A549 (cell line): ENCODE results near the gene MYT1. TPM values are rescaled to one million over a fixed set of nuclear protein-coding genes. Genes with fewer than 3 reads are reported as not detected.

Experiments
- ATAC-seq, 2 experiments: fragments of 200-7000 bp in 1 of 2; fragments of >200 bp in 1 of 2; cut with Nextera tagmentation in 1 of 2; cut with Tn5 transposase in 1 of 2; 3 replicates each; pipeline versions ENCODE4 v1.8.0 to v1.9.1; 2018 to 2020; ENCODE audit warnings: mild to moderate bottlenecking in 1 of 2, moderate library complexity in 1 of 2
- CTCF ChIA-PET: fragments of 300-600 bp; sonication (Branson Sonifier 250); formaldehyde crosslinking; extraction: SDS; loops from one replicate; lab custom pipeline; 2021; ENCODE audit warnings: antibody characterized with exemption, inconsistent platforms; lab: Yijun Ruan, JAX
- POLR2A ChIA-PET: fragments of 350-600 bp; formaldehyde crosslinking; extraction: SDS; loops from one replicate; lab custom pipeline; 2021; ENCODE audit warnings: antibody characterized with exemption, inconsistent platforms; lab: Yijun Ruan, JAX
- DNase-seq, 2 experiments: peaks; one replicate each; pipeline versions ENCODE4 v3.0.0 to v3.0.0-alpha.2; 2011 to 2016; ENCODE audit warnings: low read depth in 1 of 2, low spot score in 1 of 2
- FAIRE-seq: peaks from 2 replicates; lab custom pipeline; 2011; peaks lifted over from hg19 to GRCh38; lab: Jason Lieb, UNC
- H3K27ac ChIP-seq, 2 experiments: fragments of >200 bp; sonication (Bioruptor Twin); formaldehyde crosslinking; 3 replicates each; pipeline ENCODE4 v1.5.1; 2016 to 2017
- H3K4me1 ChIP-seq: fragments of >200 bp; sonication (Bioruptor Twin); formaldehyde crosslinking; 3 replicates; pipeline ENCODE4 v1.6.1; 2016
- H3K4me2 ChIP-seq: fragments of >200 bp; sonication (Bioruptor Twin); formaldehyde crosslinking; 3 replicates; pipeline ENCODE4 v1.6.1; 2016
- H3K4me3 ChIP-seq: fragments of >200 bp; sonication (Bioruptor Twin); formaldehyde crosslinking; 3 replicates; pipeline ENCODE4 v1.5.1; 2016
- H3K9me3 ChIP-seq: fragments of >200 bp; sonication (Bioruptor Twin); formaldehyde crosslinking; 3 replicates; pipeline ENCODE4 v1.6.1; 2016
- CEBPB ChIP-seq, 2 experiments: fragments of >200 bp in 1 of 2; sonication (Bioruptor Twin) in 1 of 2; formaldehyde crosslinking in 1 of 2; IDR thresholded peaks; 2 replicates each; pipeline ENCODE4 v1.6.1; 2012 to 2016
- CHD2 ChIP-seq: fragments of 150-350 bp; IDR thresholded peaks from 2 replicates; pipeline ENCODE4 v1.6.1; 2014; ENCODE audit warnings: low read length; ENCODE audit not compliant: partially characterized antibody
- EHF ChIP-seq: fragments of 250-450 bp; sonication (Bioruptor Pico); IDR thresholded peaks from 2 replicates; pipeline ENCODE4 v1.5.0; 2020; ENCODE audit warnings: mild to moderate bottlenecking
- FOSL2 ChIP-seq, 2 experiments: fragments of 450-650 bp in 1 of 2; fragments of >200 bp in 1 of 2; sonication (Bioruptor Twin) in 1 of 2; formaldehyde crosslinking; IDR thresholded peaks; 2 replicates each; pipeline versions ENCODE4 v1.5.0 to v1.6.1; 2016 to 2020; ENCODE audit warnings: mild to moderate bottlenecking in 1 of 2, moderate library complexity in 1 of 2
- FOXS1 ChIP-seq: fragments of 250-450 bp; sonication (Bioruptor Pico); IDR thresholded peaks from 2 replicates; pipeline ENCODE4 v1.5.0; 2020; ENCODE audit warnings: mild to moderate bottlenecking, moderate library complexity
- HDAC2 ChIP-seq: fragments of 200-600 bp; sonication (generic); IDR thresholded peaks from 2 replicates; pipeline ENCODE4 v1.6.1; 2016
- JUN ChIP-seq, 2 experiments: fragments of >200 bp; sonication (Bioruptor Twin); formaldehyde crosslinking; IDR thresholded peaks; 2 replicates in 1 of 2; 3 replicates in 1 of 2; pipeline ENCODE4 v1.6.1; 2016 to 2017
- KDM1A ChIP-seq: fragments of 200-600 bp; sonication (generic); IDR thresholded peaks from 2 replicates; pipeline ENCODE4 v1.6.1; 2016; ENCODE audit warnings: low read depth, mild to moderate bottlenecking
- KDM5A ChIP-seq: fragments of 200-600 bp; sonication (generic); IDR thresholded peaks from 2 replicates; pipeline ENCODE4 v1.6.1; 2016; ENCODE audit warnings: antibody characterized with exemption, mild to moderate bottlenecking
- MAZ ChIP-seq: fragments of 150-350 bp; IDR thresholded peaks from 2 replicates; pipeline ENCODE4 v1.6.1; 2014; ENCODE audit warnings: antibody characterized with exemption, low read depth, low read length, borderline replicate concordance
- NFE2L2 ChIP-seq: fragments of 150-350 bp; conservative IDR thresholded peaks from 2 replicates; pipeline ENCODE4 v1.6.1; 2014; ENCODE audit warnings: low read length
- NPAS2 ChIP-seq: fragments of 250-450 bp; sonication (Bioruptor Pico); IDR thresholded peaks from 2 replicates; pipeline ENCODE4 v1.8.0; 2022; ENCODE audit warnings: mild to moderate bottlenecking, moderate library complexity, borderline replicate concordance
- NR3C1 ChIP-seq: fragments of >200 bp; sonication (Bioruptor Twin); formaldehyde crosslinking; IDR thresholded peaks from 3 replicates; pipeline ENCODE4 v1.6.1; 2017
- RAD21 ChIP-seq, 2 experiments: fragments of >200 bp in 1 of 2; sonication (Bioruptor Twin) in 1 of 2; formaldehyde crosslinking in 1 of 2; IDR thresholded peaks in 1 of 2; conservative IDR thresholded peaks in 1 of 2; 2 replicates in 1 of 2; 3 replicates in 1 of 2; pipeline ENCODE4 v1.6.1; 2012 to 2018; ENCODE audit warnings: inconsistent platforms in 1 of 2
- SMC3 ChIP-seq: fragments of >200 bp; sonication (Bioruptor Twin); formaldehyde crosslinking; IDR thresholded peaks from 3 replicates; pipeline ENCODE4 v1.6.1; 2018; ENCODE audit warnings: inconsistent platforms
- ZSCAN20 ChIP-seq: fragments of 250-450 bp; sonication (Bioruptor Pico); IDR thresholded peaks from 2 replicates; pipeline ENCODE4 v1.8.0; 2022; ENCODE audit warnings: mild to moderate bottlenecking, moderate library complexity
- WGBS: methylation state at CpG from one replicate; pipeline ENCODE4 v1.1.6; 2017; ENCODE audit errors: missing lambda C conversion rate; 5-methylcytosine and 5-hydroxymethylcytosine counted together
- polyA plus RNA-seq, 4 experiments: library from polyadenylated mRNA; depleted of rRNA in 3 of 4; stranded (reverse); fragments of >200 nt; fragmentation: RNase III in 1 of 4; extraction: RNeasy Plus Mini Kit Qiagen cat#74134 plus additional on column Dnase treatment in 1 of 4; gene quantifications; 2 replicates in 3 of 4; 3 replicates in 1 of 4; pipeline ENCODE4 v1.2.3, GENCODE V29; 2011 to 2017
- TF ChIP-seq, protein P1 (sequence below): fragments of 200-600 bp; sonication (generic); IDR thresholded peaks from 2 replicates; pipeline ENCODE4 v1.6.1; 2016; ENCODE audit warnings: antibody characterized with exemption, mild to moderate bottlenecking, moderate library complexity
- TF ChIP-seq, protein P2 (sequence below): fragments of 450-650 bp; IDR thresholded peaks from 2 replicates; pipeline ENCODE4 v1.6.1; 2014; ENCODE audit warnings: antibody characterized with exemption
- TF ChIP-seq, protein P3 (sequence below): IDR thresholded peaks from 2 replicates; pipeline ENCODE4 v1.6.1; 2012
- TF ChIP-seq, protein P4 (sequence below): fragments of 250-450 bp; sonication (Bioruptor Pico); IDR thresholded peaks from 2 replicates; pipeline ENCODE4 v1.5.0; 2020; ENCODE audit warnings: low read depth, mild to moderate bottlenecking, moderate library complexity

MYT1 gene
- polyA plus RNA-seq, 2 of the 4 experiments (the other 2 are of a cell fraction): 0.21 to 0.22 TPM

DNA sequence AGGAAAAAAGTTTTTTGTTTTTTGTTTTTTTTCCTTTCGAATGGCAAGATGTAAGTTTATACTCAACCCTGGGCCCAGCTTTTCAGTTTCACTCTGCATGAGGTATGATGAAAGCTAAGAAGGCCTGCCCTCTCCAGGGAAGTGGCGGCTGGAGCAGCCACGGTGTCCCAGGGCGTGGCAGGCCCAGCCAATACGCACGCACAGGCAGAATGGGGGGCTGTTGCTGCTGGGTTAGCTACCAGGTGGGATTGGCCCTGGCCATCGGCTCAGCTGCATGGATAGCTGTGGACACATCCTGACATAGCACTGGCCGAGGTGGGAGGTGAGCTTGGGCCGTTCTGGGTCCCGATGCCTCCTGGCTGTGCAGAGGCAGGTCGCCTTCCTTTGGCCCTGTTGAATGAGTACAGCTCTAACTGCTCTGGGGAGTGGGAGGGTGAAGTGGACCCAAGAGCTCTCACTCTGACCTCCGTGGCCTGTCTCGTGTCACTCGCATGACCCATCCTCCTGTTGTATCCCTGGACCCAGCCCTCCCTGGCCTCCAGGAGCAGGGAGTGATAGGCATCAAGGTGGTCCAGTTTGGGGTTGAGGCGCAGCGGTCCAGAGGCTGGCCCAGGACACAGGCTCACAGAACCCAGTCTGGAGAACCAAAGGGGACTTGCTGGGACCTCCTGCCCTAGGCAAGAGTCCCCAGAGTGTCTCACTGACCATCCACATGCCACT lies 18.1 kb downstream of the MYT1 start (continued):
- TF ChIP-seq NPAS2: no peak
- no peak for TF ChIP-seq RAD21 (conservative IDR thresholded peaks at IDR 0.05 in 1 of 2, IDR thresholded peaks at IDR 0.05 in 1 of 2)
- TF ChIP-seq KDM5A: no peak
- TF ChIP-seq, protein P1, sequence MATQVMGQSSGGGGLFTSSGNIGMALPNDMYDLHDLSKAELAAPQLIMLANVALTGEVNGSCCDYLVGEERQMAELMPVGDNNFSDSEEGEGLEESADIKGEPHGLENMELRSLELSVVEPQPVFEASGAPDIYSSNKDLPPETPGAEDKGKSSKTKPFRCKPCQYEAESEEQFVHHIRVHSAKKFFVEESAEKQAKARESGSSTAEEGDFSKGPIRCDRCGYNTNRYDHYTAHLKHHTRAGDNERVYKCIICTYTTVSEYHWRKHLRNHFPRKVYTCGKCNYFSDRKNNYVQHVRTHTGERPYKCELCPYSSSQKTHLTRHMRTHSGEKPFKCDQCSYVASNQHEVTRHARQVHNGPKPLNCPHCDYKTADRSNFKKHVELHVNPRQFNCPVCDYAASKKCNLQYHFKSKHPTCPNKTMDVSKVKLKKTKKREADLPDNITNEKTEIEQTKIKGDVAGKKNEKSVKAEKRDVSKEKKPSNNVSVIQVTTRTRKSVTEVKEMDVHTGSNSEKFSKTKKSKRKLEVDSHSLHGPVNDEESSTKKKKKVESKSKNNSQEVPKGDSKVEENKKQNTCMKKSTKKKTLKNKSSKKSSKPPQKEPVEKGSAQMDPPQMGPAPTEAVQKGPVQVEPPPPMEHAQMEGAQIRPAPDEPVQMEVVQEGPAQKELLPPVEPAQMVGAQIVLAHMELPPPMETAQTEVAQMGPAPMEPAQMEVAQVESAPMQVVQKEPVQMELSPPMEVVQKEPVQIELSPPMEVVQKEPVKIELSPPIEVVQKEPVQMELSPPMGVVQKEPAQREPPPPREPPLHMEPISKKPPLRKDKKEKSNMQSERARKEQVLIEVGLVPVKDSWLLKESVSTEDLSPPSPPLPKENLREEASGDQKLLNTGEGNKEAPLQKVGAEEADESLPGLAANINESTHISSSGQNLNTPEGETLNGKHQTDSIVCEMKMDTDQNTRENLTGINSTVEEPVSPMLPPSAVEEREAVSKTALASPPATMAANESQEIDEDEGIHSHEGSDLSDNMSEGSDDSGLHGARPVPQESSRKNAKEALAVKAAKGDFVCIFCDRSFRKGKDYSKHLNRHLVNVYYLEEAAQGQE: no peak

DNA sequence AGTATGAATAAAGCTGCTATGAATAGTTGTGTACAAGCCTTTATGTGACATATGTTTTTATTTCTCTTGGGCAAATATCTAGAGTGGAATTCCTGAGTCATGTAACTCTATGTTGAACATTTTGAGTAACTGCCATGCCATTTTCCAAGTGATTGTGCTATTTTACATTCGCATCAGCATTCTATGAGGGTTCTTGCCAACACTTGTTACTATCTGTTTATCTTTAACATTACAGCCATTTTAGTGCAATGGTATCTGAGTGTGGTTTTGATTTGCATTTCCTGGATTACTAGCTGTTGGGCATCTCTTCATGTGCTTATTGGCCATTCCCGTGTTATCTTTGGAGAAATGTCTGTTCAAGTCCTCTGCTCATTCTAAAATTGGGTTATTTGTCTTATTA lies 19.1 kb downstream of the MYT1 start:
- no peaks in the 10 kb centered on the region for H3K4me1 ChIP-seq
- no peak overlapping the region for H3K27ac ChIP-seq
- CTCF ChIA-PET: interaction anchor here (0.9 to 1.6 kb wide), 2 partner anchors 15 to 31 kb away, joined by 3 to 7 read pairs; no protein-coding TSS in a partner anchor
- 24% methylated on average over 2 of the region's 2 CpGs for whole genome bisulfite sequencing
- ATAC-seq (no peak), DNase-seq (no peak), FAIRE-seq (no peak)
- H3K4me2 ChIP-seq: no peak overlapping the region
- H3K4me3 ChIP-seq: no peak overlapping the region
- TF ChIP-seq FOSL2 (IDR thresholded peaks at IDR 0.05): no peak
- no peak for TF ChIP-seq FOSL2 (CRISPR knock-in tag; IDR thresholded peaks at IDR 0.05)
- no peak for TF ChIP-seq SMC3
- TF ChIP-seq JUN (IDR thresholded peaks at IDR 0.05): no peak
- no peak for TF ChIP-seq FOXS1 (CRISPR knock-in tag)
- no peak for TF ChIP-seq EHF (CRISPR knock-in tag)
- no peak for TF ChIP-seq CHD2
- TF ChIP-seq ZSCAN20 (CRISPR knock-in tag): no peak
- TF ChIP-seq MAZ: no peak
- TF ChIP-seq, protein P2, sequence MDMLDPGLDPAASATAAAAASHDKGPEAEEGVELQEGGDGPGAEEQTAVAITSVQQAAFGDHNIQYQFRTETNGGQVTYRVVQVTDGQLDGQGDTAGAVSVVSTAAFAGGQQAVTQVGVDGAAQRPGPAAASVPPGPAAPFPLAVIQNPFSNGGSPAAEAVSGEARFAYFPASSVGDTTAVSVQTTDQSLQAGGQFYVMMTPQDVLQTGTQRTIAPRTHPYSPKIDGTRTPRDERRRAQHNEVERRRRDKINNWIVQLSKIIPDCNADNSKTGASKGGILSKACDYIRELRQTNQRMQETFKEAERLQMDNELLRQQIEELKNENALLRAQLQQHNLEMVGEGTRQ: no peak
- no peak for TF ChIP-seq KDM1A
- no peak for TF ChIP-seq HDAC2
- TF ChIP-seq CEBPB (IDR thresholded peaks at IDR 0.05): no peak
- TF ChIP-seq, protein P3, sequence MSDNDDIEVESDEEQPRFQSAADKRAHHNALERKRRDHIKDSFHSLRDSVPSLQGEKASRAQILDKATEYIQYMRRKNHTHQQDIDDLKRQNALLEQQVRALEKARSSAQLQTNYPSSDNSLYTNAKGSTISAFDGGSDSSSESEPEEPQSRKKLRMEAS: no peak
- no peak for TF ChIP-seq NR3C1
- TF ChIP-seq, protein P4, sequence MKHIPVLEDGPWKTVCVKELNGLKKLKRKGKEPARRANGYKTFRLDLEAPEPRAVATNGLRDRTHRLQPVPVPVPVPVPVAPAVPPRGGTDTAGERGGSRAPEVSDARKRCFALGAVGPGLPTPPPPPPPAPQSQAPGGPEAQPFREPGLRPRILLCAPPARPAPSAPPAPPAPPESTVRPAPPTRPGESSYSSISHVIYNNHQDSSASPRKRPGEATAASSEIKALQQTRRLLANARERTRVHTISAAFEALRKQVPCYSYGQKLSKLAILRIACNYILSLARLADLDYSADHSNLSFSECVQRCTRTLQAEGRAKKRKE: no peak
- TF ChIP-seq KDM5A: no peak
- no peak for TF ChIP-seq NFE2L2
- TF ChIP-seq, all 56 proteins: peak for 0
- H3K9me3 ChIP-seq: peaks cover 2% of the 10 kb centered on the region; the same call in 2 of the 3 replicates
- POLR2A ChIA-PET: no interaction called here
